K562 (cell line): ENCODE results near the gene VPS37D. TPM values are rescaled to one million over a fixed set of nuclear protein-coding genes. Genes with fewer than 3 reads are reported as not detected.

Source experiments
- ADNP ChIP-seq: fragments of 200-800 bp; sonication (Bioruptor generic); IDR thresholded peaks from 2 replicates; pipeline ENCODE4 v1.6.1; 2016; ENCODE audit warnings: missing genetic modification characterization, missing compliant biosample characterization
- ARID1B ChIP-seq: fragments of 450-650 bp; IDR thresholded peaks from 2 replicates; pipeline ENCODE4 v1.6.1; 2016; ENCODE audit warnings: antibody characterized with exemption, mild to moderate bottlenecking, inconsistent platforms
- BHLHE40 ChIP-seq: IDR thresholded peaks from 2 replicates; pipeline ENCODE4 v1.6.1; 2011; ENCODE audit warnings: low read length, improper control_type of control experiment
- EHMT2 ChIP-seq: fragments of 450-650 bp; IDR thresholded peaks from 2 replicates; pipeline ENCODE4 v1.6.1; 2018; ENCODE audit warnings: antibody characterized with exemption
- ELF2 ChIP-seq: fragments of 250-450 bp; sonication (Bioruptor Pico); IDR thresholded peaks from 2 replicates; pipeline ENCODE4 v1.5.0; 2021; ENCODE audit warnings: mild to moderate bottlenecking
- FOS ChIP-seq: IDR thresholded peaks from 3 replicates; pipeline ENCODE4 v1.6.1; 2011; ENCODE audit not compliant: insufficient read length; ENCODE audit errors: extremely low read depth
- FOXM1 ChIP-seq, 2 experiments: fragments of 450-650 bp in 1 of 2; sonication (generic) in 1 of 2; formaldehyde crosslinking in 1 of 2; IDR thresholded peaks; 2 replicates each; pipeline versions ENCODE4 v1.6.1 to v1.9.0; 2017 to 2022; ENCODE audit warnings: low read depth in 2 of 2, mild to moderate bottlenecking in 2 of 2, missing genetic modification reagents in 1 of 2, moderate library complexity in 1 of 2
- GATAD2B ChIP-seq: fragments of 450-650 bp; IDR thresholded peaks from 2 replicates; pipeline ENCODE4 v1.6.1; 2017; ENCODE audit warnings: mild to moderate bottlenecking, borderline replicate concordance
- HDAC1 ChIP-seq, 2 experiments: fragments of 450-650 bp; IDR thresholded peaks; 2 replicates each; pipeline ENCODE4 v1.6.1; 2016 to 2017; ENCODE audit warnings: inconsistent platforms in 1 of 2, mild to moderate bottlenecking in 1 of 2, moderate library complexity in 1 of 2
- HDAC8 ChIP-seq: fragments of 450-650 bp; IDR thresholded peaks from 2 replicates; pipeline ENCODE4 v1.6.1; 2016; ENCODE audit warnings: mild to moderate bottlenecking, missing genetic modification characterization, moderate library complexity, missing compliant biosample characterization
- JUND ChIP-seq, 2 experiments: IDR thresholded peaks; 2 replicates in 1 of 2; 3 replicates in 1 of 2; pipeline ENCODE4 v1.6.1; 2011; ENCODE audit warnings: borderline replicate concordance in 2 of 2, low read depth in 2 of 2, low read length in 2 of 2, improper control_type of control experiment in 1 of 2, missing biosample characterization in 1 of 2, missing genetic modification characterization in 1 of 2, missing genetic modification reagents in 1 of 2
- MTA3 ChIP-seq: fragments of 450-650 bp; formaldehyde crosslinking; IDR thresholded peaks from 2 replicates; pipeline ENCODE4 v1.6.1; 2017; ENCODE audit warnings: mild to moderate bottlenecking, borderline replicate concordance
- NFIC ChIP-seq: fragments of 450-650 bp; IDR thresholded peaks from 2 replicates; pipeline ENCODE4 v1.6.1; 2017; ENCODE audit warnings: mild to moderate bottlenecking, inconsistent platforms
- PHB ChIP-seq: fragments of 250-450 bp; sonication (Bioruptor Pico); IDR thresholded peaks from 2 replicates; pipeline ENCODE4 v1.5.0; 2021
- PHF8 ChIP-seq: fragments of 200-600 bp; sonication (generic); IDR thresholded peaks from 2 replicates; pipeline ENCODE4 v1.6.1; 2012; ENCODE audit warnings: mixed run types, mild to moderate bottlenecking, inconsistent platforms, low read length, moderate library complexity, borderline replicate concordance
- SMARCA4 ChIP-seq: fragments of 450-650 bp; IDR thresholded peaks from 2 replicates; pipeline ENCODE4 v1.6.1; 2016
- SREBF2 ChIP-seq: sonication (generic); formaldehyde crosslinking; IDR thresholded peaks from 2 replicates; pipeline ENCODE4 v1.4.0; 2020; ENCODE audit warnings: mild to moderate bottlenecking, missing genetic modification reagents
- SRSF1 ChIP-seq: fragments of 200-400 bp; formaldehyde crosslinking; IDR thresholded peaks from 2 replicates; pipeline ENCODE4 v1.6.1; 2017; ENCODE audit warnings: mild to moderate bottlenecking, low read depth, low read length, moderate library complexity
- ZKSCAN1 ChIP-seq: fragments of 150-350 bp; IDR thresholded peaks from 2 replicates; pipeline ENCODE4 v1.6.1; 2016; ENCODE audit warnings: low read depth, low read length
- ZNF239 ChIP-seq: fragments of 250-450 bp; sonication (Bioruptor Pico); IDR thresholded peaks from 2 replicates; pipeline ENCODE4 v1.4.0; 2020; ENCODE audit warnings: mild to moderate bottlenecking
- polyA plus RNA-seq, 8 experiments: library from polyadenylated mRNA; depleted of rRNA in 4 of 8; stranded (reverse) in 5 of 8; unstranded in 3 of 8; fragments of >200 nt; fragmentation: Nextera tagmentation in 2 of 8; fragmentation: Illumina TruSeq in 1 of 8; extraction: Ambion mirVana in 2 of 8; extraction: Trizol in 1 of 8; gene quantifications; 2 replicates each; pipeline versions ENCODE4 v1.2.1 to v1.2.3, GENCODE V29; 2011 to 2014; ENCODE audit warnings: inconsistent platforms in 1 of 8, missing spikeins in 1 of 8
- total RNA-seq, 7 experiments: library from RNA; depleted of rRNA in 6 of 7; stranded (reverse); fragments of >200 nt in 6 of 7; fragmentation: Illumina TruSeq in 2 of 7; extraction: Trizol in 2 of 7; gene quantifications; 2 replicates each; pipeline versions ENCODE4 v1.2.1 to v1.2.3, GENCODE V29; 2011 to 2021; ENCODE audit warnings: low replicate concordance in 1 of 7
- TF ChIP-seq, protein P1 (sequence below), 2 experiments: fragments of 450-650 bp in 1 of 2; sonication (generic) in 1 of 2; formaldehyde crosslinking in 1 of 2; IDR thresholded peaks in 1 of 2; conservative IDR thresholded peaks in 1 of 2; 2 replicates each; pipeline versions ENCODE4 v1.6.1 to v1.8.1; 2016 to 2023; ENCODE audit warnings: mild to moderate bottlenecking in 2 of 2, moderate library complexity in 2 of 2, inconsistent platforms in 1 of 2, missing genetic modification reagents in 1 of 2
- TF ChIP-seq, protein P2 (sequence below): sonication (generic); formaldehyde crosslinking; IDR thresholded peaks from 2 replicates; pipeline ENCODE4 v1.8.0; 2022; ENCODE audit warnings: missing genetic modification reagents, mild to moderate bottlenecking, moderate library complexity, borderline replicate concordance
- TF ChIP-seq, protein P3 (sequence below): sonication (generic); formaldehyde crosslinking; IDR thresholded peaks from 2 replicates; pipeline ENCODE4 v1.9.0; 2022; ENCODE audit warnings: mild to moderate bottlenecking, missing genetic modification reagents
- TF ChIP-seq, protein P4 (sequence below): fragments of 250-450 bp; sonication (Bioruptor Pico); IDR thresholded peaks from 2 replicates; pipeline ENCODE4 v1.4.0; 2020; ENCODE audit warnings: mild to moderate bottlenecking

VPS37D gene
- total and polyA plus RNA-seq, 9 of the 15 experiments (the other 6 are each of a cell fraction or from before 2014, with no cell fraction given): 0.25 to 2.3 (median 1.0) TPM; not detected in 3

- TF ChIP-seq, protein P1, sequence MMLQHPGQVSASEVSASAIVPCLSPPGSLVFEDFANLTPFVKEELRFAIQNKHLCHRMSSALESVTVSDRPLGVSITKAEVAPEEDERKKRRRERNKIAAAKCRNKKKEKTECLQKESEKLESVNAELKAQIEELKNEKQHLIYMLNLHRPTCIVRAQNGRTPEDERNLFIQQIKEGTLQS (IDR thresholded peaks at IDR 0.05): peak; percentile 92
- TF ChIP-seq, protein P1 (CRISPR knock-in tag; conservative IDR thresholded peaks at IDR 0.05): no peak; the same call in 1 of the 2 replicates
- TF ChIP-seq ARID1B: peak; percentile 77
- peak; percentile 76 for TF ChIP-seq NFIC
- no peak for TF ChIP-seq ZKSCAN1
- TF ChIP-seq MTA3: no peak
- no peak for TF ChIP-seq ZNF239 (CRISPR knock-in tag)
- TF ChIP-seq, protein P2, sequence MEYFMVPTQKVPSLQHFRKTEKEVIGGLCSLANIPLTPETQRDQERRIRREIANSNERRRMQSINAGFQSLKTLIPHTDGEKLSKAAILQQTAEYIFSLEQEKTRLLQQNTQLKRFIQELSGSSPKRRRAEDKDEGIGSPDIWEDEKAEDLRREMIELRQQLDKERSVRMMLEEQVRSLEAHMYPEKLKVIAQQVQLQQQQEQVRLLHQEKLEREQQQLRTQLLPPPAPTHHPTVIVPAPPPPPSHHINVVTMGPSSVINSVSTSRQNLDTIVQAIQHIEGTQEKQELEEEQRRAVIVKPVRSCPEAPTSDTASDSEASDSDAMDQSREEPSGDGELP (CRISPR knock-in tag): peak; percentile 40; the same call in 1 of the 2 replicates
- peak; percentile 72 for TF ChIP-seq SMARCA4
- no peak for TF ChIP-seq PHB
- peak; percentile 66 for TF ChIP-seq BHLHE40
- TF ChIP-seq FOXM1 (IDR thresholded peaks at IDR 0.05; ENCODE audit: low read depth): no peak
- TF ChIP-seq FOXM1 (CRISPR knock-in tag; IDR thresholded peaks at IDR 0.05; ENCODE audit: low read depth): no peak
- TF ChIP-seq, protein P3, sequence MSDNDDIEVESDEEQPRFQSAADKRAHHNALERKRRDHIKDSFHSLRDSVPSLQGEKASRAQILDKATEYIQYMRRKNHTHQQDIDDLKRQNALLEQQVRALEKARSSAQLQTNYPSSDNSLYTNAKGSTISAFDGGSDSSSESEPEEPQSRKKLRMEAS (CRISPR knock-in tag): peak; percentile 5; the same call in 1 of the 2 replicates
- TF ChIP-seq GATAD2B: peak; percentile 16; the same call in 1 of the 2 replicates
- TF ChIP-seq ADNP: no peak
- TF ChIP-seq FOS: peak; percentile 18
- TF ChIP-seq HDAC8 (tag): no peak
- 0 out of 4 replicates have a peak, but pooled peaks of 1 of the 2 experiments have one; percentile 26 for TF ChIP-seq HDAC1 (IDR thresholded peaks at IDR 0.05)
- TF ChIP-seq SRSF1: no peak
- no peak for TF ChIP-seq EHMT2
- TF ChIP-seq JUND (IDR thresholded peaks at IDR 0.05; ENCODE audit: borderline replicate concordance, low read depth, low read length): peak; percentile 88
- TF ChIP-seq JUND (tag; IDR thresholded peaks at IDR 0.05; ENCODE audit: borderline replicate concordance, low read depth, low read length): peak; percentile 87; the same call in 2 of the 3 replicates
- no peak for TF ChIP-seq PHF8
- TF ChIP-seq, protein P4, sequence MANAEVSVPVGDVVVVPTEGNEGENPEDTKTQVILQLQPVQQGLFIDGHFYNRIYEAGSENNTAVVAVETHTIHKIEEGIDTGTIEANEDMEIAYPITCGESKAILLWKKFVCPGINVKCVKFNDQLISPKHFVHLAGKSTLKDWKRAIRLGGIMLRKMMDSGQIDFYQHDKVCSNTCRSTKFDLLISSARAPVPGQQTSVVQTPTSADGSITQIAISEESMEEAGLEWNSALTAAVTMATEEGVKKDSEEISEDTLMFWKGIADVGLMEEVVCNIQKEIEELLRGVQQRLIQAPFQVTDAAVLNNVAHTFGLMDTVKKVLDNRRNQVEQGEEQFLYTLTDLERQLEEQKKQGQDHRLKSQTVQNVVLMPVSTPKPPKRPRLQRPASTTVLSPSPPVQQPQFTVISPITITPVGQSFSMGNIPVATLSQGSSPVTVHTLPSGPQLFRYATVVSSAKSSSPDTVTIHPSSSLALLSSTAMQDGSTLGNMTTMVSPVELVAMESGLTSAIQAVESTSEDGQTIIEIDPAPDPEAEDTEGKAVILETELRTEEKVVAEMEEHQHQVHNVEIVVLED (CRISPR knock-in tag): no peak
- no peak for TF ChIP-seq ELF2
- no peak for TF ChIP-seq SREBF2 (CRISPR knock-in tag)
Observed at GRCh38 chr7:73706126-73707044, 38.8 kb downstream of the VPS37D start (continued).
